GM19452 (cell line): ENCODE measurements around the gene PRTG.
"Not testable (repeated sequence)": the region's sequence is repeated elsewhere in the genome, so short reads cannot be mapped to it uniquely, and the experiment has no call there.

ENCODE experiments used
- ATAC-seq: cut with Tn5 transposase; IDR thresholded peaks from one replicate; pipeline ENCODE4 v1.9.1; 2021; ENCODE audit not compliant: unreplicated experiment

PRTG gene, protein sequence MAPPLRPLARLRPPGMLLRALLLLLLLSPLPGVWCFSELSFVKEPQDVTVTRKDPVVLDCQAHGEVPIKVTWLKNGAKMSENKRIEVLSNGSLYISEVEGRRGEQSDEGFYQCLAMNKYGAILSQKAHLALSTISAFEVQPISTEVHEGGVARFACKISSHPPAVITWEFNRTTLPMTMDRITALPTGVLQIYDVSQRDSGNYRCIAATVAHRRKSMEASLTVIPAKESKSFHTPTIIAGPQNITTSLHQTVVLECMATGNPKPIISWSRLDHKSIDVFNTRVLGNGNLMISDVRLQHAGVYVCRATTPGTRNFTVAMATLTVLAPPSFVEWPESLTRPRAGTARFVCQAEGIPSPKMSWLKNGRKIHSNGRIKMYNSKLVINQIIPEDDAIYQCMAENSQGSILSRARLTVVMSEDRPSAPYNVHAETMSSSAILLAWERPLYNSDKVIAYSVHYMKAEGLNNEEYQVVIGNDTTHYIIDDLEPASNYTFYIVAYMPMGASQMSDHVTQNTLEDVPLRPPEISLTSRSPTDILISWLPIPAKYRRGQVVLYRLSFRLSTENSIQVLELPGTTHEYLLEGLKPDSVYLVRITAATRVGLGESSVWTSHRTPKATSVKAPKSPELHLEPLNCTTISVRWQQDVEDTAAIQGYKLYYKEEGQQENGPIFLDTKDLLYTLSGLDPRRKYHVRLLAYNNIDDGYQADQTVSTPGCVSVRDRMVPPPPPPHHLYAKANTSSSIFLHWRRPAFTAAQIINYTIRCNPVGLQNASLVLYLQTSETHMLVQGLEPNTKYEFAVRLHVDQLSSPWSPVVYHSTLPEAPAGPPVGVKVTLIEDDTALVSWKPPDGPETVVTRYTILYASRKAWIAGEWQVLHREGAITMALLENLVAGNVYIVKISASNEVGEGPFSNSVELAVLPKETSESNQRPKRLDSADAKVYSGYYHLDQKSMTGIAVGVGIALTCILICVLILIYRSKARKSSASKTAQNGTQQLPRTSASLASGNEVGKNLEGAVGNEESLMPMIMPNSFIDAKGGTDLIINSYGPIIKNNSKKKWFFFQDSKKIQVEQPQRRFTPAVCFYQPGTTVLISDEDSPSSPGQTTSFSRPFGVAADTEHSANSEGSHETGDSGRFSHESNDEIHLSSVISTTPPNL

DNA sequence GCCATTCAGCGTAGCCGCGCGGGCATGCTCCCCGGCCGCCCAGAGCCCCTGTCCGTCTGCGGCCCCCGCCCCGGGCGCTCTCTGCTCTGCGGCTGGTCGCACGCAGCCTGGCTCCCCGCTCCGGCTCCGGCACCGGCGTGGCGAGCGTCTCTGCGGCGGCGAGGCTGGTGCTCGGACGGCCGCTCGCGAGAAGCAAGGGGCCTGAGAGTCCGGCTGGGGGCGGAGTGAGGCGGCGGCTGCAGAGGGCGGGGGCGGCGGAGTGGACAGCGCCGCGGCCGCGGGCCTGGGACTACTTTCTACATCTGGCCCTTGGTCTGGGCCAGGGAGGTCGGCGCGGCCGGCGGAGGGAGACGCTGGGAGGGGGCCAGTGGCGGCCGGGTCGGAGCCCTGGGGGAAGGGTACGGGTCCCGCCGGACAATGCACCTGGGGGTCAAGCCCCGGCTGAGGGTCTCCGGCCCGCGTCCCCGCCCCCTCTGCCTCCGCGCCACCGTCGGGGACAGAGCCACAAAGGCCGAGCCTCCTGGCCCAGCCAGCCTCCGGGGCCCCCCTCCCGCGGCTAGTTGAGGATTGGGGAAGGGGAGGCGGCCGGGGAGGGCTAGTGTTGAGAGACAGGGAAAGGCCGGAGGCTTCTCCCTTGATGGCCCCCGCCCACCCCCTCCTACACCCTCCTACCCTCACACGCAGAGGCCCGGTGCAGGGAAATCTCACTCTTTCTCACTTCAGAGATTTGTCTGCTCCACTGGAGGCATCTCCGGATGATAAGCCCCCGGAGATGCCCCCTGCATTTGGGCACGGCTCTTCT, at the start of gene PRTG:
TSS of gene PRTG (minus strand) at position 226 of the 802 bp plus-strand sequence. CDS start at position 5, 221 bp downstream.
- no peak for ATAC-seq

DNA sequence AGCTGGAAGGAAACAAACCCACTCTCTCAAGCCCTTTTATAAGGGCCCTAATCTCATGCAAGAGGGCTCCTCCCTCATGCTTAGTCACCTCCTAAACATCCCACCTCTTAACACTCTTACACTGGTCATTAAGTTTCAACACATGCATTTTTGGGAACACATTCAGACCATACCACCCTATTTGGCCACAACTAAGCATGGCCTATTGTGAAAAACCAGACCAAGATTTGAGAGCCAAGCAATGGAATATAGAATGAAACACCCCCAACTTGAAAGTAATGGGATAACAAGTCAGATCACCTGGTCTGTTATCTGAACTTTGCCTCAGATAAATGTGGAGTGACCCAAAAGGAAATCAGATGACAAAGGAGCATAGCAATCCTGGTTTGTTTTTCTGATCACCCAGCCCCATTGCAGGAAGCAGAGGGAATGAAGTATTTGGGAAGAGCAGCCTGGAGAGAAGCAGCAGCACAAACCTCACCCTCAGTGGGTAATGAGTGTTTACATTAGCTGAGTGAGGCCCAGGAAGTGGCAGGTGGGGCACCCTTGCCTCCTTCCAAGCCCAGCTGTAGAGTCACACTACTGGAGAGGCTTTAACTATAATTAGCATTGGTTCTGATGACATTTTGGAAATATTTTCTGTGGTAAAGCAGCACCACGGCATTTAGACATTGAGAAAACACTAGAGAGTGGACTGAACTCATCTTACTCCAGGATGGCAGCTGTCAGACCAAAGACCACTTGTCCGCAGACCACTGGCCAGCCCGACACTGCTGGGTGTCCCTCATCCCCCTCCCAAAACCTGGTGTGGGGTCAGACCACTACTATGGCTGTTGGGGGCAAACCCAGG, 48.8 kb upstream of the PRTG start:
- no peak for ATAC-seq

DNA sequence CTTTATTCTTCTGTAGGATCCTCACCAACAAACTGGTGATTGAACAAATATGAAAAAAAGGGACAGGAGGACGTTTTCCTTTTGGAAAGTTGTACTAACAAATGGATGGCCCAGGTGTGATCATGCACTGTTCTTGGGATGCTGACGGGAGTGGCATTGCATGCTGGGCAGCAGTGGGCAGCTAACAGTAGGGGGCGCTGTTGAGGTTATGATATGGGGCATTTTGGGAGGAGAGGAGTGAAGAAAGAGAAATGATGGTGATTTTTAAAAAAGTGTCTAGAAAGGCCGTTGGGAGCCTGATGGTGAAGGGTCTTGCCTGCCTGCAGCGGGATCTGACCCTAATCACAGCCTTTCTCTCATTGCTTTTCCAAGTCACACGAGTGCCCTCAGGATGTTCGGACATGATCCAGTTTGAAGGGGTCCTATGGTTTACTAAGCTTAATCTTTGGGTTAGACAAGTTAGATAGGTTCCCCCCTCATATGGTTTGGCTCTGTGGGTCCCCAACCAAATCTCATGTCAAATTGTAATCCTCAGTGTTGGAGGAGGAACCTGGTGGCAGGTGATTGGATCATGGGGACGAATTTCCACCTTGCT, 46.2 kb upstream of the PRTG start:
- no peak for ATAC-seq

GRCh38 chr15:55786341-55786740, 43.4 kb upstream of the PRTG start:
- ATAC-seq: no peak

GRCh38 chr15:55785593-55785992, 42.6 kb upstream of the PRTG start:
- not testable (repeated sequence) for ATAC-seq

GRCh38 chr15:55784286-55784685, 41.3 kb upstream of the PRTG start:
- ATAC-seq: no peak

- ATAC-seq: no peak
Measured at GRCh38 chr15:55782901-55783300, 39.9 kb upstream of the PRTG start.

DNA sequence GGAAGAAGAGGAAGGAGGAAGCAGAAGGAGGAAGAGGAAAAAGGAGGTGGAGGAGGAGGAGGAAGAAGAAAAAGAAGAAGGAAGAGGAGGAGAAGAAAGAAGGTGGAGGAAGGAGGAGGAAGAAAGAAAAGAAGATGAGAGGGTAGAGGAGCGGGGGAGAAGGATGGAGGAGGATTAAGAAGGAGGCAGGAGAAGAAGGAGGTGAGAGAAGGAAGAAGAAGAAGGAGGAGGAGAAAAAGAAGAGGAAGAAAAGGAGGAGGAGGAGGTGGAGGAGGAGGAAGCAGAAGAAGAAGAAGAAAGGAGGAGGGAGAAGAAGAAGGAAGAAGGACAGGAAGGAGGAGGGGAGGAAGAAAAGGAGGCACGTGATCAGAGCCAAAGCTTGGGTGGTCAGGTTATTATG, 37.3 kb upstream of the PRTG start:
- no peak for ATAC-seq

DNA sequence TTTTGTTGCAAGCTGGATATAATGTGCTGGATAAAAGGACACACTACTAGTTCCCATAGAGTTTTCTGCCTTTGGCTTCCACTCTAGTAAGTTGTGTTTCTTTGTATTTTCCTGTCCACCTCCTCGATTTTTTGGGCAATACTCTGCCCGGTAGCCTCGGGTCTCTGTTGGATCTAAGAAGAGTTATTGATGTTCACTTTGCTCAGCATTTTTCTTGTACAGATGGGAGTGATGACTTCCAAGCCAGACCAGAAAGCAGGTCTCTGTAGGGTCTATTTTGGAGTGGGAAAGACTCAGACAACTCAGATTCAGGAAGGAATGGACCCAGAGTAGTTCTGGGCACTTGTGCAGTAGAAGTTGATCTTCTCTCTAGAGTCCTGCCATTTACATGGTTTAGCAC, 36.0 kb upstream of the PRTG start:
- no peak for ATAC-seq

GRCh38 chr15:55775316-55775715, 32.4 kb upstream of the PRTG start:
- ATAC-seq: no peak

- ATAC-seq: no peak
Measured at GRCh38 chr15:55774113-55774970, 31.4 kb upstream of the PRTG start.

DNA sequence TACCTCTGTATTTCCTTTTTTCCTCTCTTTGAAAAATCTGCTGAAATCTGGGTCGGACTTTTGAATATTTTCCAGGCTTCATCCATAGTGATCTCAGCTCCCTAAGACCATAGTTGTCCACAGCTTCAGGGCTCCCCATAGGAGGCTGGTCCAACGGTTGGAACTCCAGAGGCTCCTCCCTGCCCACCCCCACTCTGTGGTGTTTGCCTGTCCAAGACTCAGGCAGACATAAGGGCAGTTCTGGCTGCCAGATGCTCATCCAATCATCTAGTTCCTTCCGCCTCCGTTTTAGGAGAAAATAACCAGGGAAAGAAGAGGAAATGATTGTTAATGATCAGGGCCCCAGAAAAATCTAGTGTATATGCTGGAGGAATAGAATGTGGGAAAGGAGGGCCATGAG, 27.9 kb upstream of the PRTG start:
- no peak for ATAC-seq

GRCh38 chr15:55770261-55770660, 27.3 kb upstream of the PRTG start:
- ATAC-seq: no peak

DNA sequence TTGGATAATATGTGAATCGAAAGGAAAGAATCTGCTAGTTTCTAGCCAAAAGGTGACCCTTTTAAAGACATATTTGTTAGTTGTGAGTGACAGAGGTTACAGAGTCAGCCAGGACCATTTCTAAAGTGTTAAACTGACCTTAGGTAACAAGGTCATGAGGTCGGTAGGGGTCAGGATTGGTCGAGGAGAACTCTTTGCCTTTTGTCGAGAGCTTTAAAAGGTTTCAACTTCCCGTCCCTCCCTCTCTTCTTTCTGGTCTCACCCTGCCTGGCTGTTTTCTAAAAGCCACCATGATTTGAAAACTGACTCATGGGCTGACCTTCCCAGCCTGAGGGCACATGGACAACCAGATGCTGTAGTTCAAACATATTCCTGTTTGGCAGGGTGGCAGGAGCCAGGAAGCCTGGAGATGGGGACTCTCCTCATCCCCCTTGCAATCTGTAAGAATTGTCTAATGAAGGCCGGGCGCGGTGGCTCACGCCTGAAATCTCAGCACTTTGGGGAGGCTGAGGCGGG, 25.8 kb upstream of the PRTG start:
- ATAC-seq: no peak

DNA sequence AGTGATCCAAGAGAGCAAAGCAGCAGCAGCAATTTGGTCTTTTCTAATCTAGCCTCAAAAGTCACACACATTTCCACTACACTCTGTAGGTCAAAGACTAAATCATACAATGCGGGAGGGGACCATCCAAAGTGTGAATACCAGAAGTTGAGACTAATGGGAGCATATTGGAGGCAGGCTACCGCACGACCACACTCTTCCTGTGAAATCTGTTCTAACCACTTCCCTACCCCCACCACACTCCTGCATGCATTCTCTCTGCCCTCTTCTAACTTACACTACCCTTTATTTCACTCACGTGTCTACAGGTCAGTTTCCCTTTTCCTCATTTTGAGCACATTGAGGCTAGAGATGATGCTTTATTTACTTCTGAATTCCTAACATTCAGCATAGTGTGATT, 23.7 kb upstream of the PRTG start:
- ATAC-seq: no peak

DNA sequence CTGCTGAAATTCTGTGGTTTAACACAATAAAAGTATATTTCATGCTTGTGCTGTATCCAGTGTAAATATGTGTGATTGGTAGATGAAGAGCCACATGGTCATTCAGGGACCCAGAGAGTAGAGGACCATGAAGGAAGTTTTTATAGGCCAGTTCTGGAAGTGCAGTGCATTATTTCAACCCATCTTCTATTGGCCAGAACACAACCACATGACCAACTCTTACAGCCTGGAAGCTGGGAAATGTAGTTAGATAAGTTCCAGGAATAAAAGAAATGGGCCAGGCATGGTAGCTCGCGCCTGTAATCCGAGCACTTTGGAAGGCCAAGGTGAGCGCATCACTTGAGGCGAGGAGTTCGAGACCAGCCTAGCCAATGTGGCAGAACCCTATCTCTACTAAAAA, 21.4 kb upstream of the PRTG start:
- ATAC-seq: no peak

DNA sequence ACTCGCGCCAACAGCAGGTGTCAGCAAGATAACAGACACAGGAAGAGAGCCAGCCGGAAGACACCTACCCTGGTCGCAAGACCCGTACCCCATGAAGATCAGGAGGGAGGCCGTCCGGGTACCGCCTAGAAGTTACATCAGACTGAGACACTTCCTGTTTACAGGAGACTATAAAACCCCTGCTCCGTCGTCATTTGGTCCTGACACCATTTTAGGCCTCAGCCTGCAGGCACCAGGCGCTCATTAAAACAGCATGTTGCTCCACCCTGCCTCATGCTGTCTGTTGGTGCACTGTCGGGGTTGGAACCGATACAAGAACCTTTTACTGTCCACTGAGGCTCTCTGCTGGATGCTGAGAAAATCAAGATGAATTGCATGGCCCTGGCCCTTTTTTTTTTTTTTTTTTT, 15.6 kb upstream of the PRTG start:
- no peak for ATAC-seq

DNA sequence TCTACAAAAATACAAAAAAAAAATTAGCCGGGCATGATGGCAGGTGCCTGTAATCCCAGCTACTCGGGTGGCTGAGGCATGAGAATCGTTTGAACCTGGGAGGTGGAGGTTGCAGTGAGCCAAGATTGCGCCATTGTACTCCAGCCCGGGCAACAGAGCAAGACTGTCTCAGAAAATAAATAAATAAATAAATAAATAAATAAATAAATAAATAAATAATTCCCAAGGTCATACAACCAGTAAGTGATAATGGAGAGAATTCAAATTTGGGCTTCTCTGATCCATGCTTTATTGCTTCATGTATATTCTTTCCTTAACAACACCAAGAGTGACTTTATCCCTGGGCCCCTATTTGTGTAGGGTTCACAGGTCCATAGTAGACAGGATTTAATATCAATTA, 10.5 kb upstream of the PRTG start:
- not testable (repeated sequence) for ATAC-seq
